ENCODE data around the gene TMEM187. TPM values are rescaled to one million over a fixed set of nuclear protein-coding genes. Genes with fewer than 3 reads are reported as not detected.

The TMEM187 gene
- total and polyA plus RNA-seq, 10 of the 15 experiments (the other 5 are each of a cell fraction or from before 2014, with no cell fraction given) = 0.45 to 8.5 (median 4.1) TPM

- Histone ChIP-seq H3K9ac (ENCODE audit: control insufficient read depth, insufficient read depth, low read length) (no peak overlapping the region), H4K20me1 (ENCODE audit: control insufficient read depth, insufficient read depth) (no peaks in the 10 kb centered on the region), H3K4me3 (no peak overlapping the region), H3K4me2 (ENCODE audit: control insufficient read depth, insufficient read depth) (no peak overlapping the region), H3K27me3 (replicated peaks in 1 of 2; ENCODE audit: control insufficient read depth in 2 of 2, insufficient read depth in 2 of 2, low read length in 1 of 2) (no peaks in the 10 kb centered on the region), H3K27ac (ENCODE audit: control insufficient read depth, insufficient read depth) (no peak overlapping the region), H3K9me3 (replicated peaks; ENCODE audit: control insufficient read depth, insufficient read depth, low read length) (no peaks in the 10 kb centered on the region; the same call in 2 of the 3 replicates), H2AFZ (ENCODE audit: control insufficient read depth, low read depth, low read length) (no peak overlapping the region), H3K4me1 (ENCODE audit: control insufficient read depth, insufficient read depth, low read length) (no peaks in the 10 kb centered on the region), H3K36me3 (ENCODE audit: control insufficient read depth in 2 of 2, insufficient read depth in 2 of 2, low read length in 1 of 2) (no peaks in the 10 kb centered on the region), H3K79me2 (ENCODE audit: control insufficient read depth, insufficient read depth, low read length) (no peaks in the 10 kb centered on the region)
- ChIA-PET CTCF (no interaction called here), RAD21 (ENCODE audit: unreplicated experiment) (no interaction called here), SMC1A (ENCODE audit: uncharacterized antibody, unreplicated experiment) (no interaction called here), POLR2A (no interaction called here)
- WGBS (ENCODE audit: insufficient coverage, insufficient replicate concordance, low lambda C conversion rate, missing lambda C conversion rate) = 55% methylated on average over 8 of the region's 8 CpGs
- ATAC-seq (no peak), DNase-seq (ENCODE audit: low read depth, low spot score) (no peak), FAIRE-seq (no peak)
- BruUV-seq (replicated peaks) = no TSS peak
- in situ Hi-C loops (cut with MboI) = no loop called here
- intact Hi-C loops (cut with micrococcal nuclease; ENCODE audit: unreplicated experiment) = no loop called here
- TF ChIP-seq PRDM15 (CRISPR knock-in tag; IDR thresholded peaks at IDR 0.05) (no peak), MTA3 (IDR thresholded peaks at IDR 0.05; ENCODE audit: borderline replicate concordance, low read length) (no peak), USF1 (IDR thresholded peaks at IDR 0.05; ENCODE audit: borderline replicate concordance, extremely low read length, insufficient read depth, low read depth, low read length) (no peak), BMI1 (IDR thresholded peaks at IDR 0.05; ENCODE audit: borderline replicate concordance) (no peak), MYC (IDR thresholded peaks at IDR 0.05; ENCODE audit: insufficient read depth, insufficient read length, insufficient replicate concordance, low read length, severe bottlenecking) (no peak), STAT3 (IDR thresholded peaks at IDR 0.05; ENCODE audit: low read depth, low read length) (no peak), PAX5 (IDR thresholded peaks at IDR 0.05; ENCODE audit: borderline replicate concordance, low read depth, low read length) (no peak), SPI1 (IDR thresholded peaks at IDR 0.05; ENCODE audit: borderline replicate concordance, insufficient read depth, low read depth, low read length) (no peak), EP300 (IDR thresholded peaks at IDR 0.05; ENCODE audit: borderline replicate concordance in 1 of 2, control insufficient read depth in 1 of 2, low read depth in 2 of 2, low read length in 2 of 2) (no peak), ZNF207 (IDR thresholded peaks at IDR 0.05; ENCODE audit: borderline replicate concordance) (no peak), ZBED1 (IDR thresholded peaks at IDR 0.05; ENCODE audit: borderline replicate concordance) (no peak), TAF1 (IDR thresholded peaks at IDR 0.05; ENCODE audit: borderline replicate concordance, low read depth, low read length) (no peak), NRF1 (conservative IDR thresholded peaks at IDR 0.05; ENCODE audit: low read depth, low read length) (no peak)
- TF ChIP-seq, protein P1, sequence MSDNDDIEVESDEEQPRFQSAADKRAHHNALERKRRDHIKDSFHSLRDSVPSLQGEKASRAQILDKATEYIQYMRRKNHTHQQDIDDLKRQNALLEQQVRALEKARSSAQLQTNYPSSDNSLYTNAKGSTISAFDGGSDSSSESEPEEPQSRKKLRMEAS (IDR thresholded peaks at IDR 0.05; ENCODE audit: low read depth, low read length) = no peak
- TF ChIP-seq, protein P2, sequence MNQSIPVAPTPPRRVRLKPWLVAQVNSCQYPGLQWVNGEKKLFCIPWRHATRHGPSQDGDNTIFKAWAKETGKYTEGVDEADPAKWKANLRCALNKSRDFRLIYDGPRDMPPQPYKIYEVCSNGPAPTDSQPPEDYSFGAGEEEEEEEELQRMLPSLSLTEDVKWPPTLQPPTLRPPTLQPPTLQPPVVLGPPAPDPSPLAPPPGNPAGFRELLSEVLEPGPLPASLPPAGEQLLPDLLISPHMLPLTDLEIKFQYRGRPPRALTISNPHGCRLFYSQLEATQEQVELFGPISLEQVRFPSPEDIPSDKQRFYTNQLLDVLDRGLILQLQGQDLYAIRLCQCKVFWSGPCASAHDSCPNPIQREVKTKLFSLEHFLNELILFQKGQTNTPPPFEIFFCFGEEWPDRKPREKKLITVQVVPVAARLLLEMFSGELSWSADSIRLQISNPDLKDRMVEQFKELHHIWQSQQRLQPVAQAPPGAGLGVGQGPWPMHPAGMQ (IDR thresholded peaks at IDR 0.05; ENCODE audit: borderline replicate concordance) = no peak
- TF ChIP-seq, protein P3, sequence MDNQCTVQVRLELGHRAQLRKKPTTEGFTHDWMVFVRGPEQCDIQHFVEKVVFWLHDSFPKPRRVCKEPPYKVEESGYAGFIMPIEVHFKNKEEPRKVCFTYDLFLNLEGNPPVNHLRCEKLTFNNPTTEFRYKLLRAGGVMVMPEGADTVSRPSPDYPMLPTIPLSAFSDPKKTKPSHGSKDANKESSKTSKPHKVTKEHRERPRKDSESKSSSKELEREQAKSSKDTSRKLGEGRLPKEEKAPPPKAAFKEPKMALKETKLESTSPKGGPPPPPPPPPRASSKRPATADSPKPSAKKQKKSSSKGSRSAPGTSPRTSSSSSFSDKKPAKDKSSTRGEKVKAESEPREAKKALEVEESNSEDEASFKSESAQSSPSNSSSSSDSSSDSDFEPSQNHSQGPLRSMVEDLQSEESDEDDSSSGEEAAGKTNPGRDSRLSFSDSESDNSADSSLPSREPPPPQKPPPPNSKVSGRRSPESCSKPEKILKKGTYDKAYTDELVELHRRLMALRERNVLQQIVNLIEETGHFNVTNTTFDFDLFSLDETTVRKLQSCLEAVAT (IDR thresholded peaks at IDR 0.05) = no peak
Observed at GRCh38 chrX:153992180-153992579, 19.6 kb downstream of the TMEM187 start.

Measured in GM12878 (cell line).